GM19324 (cell line): ENCODE measurements around the gene TWIST2.

ENCODE experiments used
- ATAC-seq: cut with Tn5 transposase; IDR thresholded peaks from one replicate; pipeline ENCODE4 v1.9.1; 2021; ENCODE audit warnings: mild to moderate bottlenecking, moderate library complexity; ENCODE audit not compliant: unreplicated experiment, low FRiP score

The TWIST2 gene

GRCh38 chr2:238936162-238937052, 88.5 kb downstream of the TWIST2 start:
- no peak for ATAC-seq

GRCh38 chr2:238938003-238938400, 90.1 kb downstream of the TWIST2 start:
- no peak for ATAC-seq

- ATAC-seq = no peak
These were observed 90.6 kb downstream of the TWIST2 start for GRCh38 chr2:238938401-238939055.

GRCh38 chr2:238939074-238939473, 91.2 kb downstream of the TWIST2 start:
- ATAC-seq = no peak

- ATAC-seq = no peak
These were observed 91.9 kb downstream of the TWIST2 start for GRCh38 chr2:238939521-238940403.

- ATAC-seq = no peak
These were observed 92.9 kb downstream of the TWIST2 start for GRCh38 chr2:238940806-238941205.

- no peak for ATAC-seq
These were observed 93.4 kb downstream of the TWIST2 start for GRCh38 chr2:238941262-238941792.

GRCh38 chr2:238942080-238942725, 94.3 kb downstream of the TWIST2 start:
- no peak for ATAC-seq

GRCh38 chr2:238942726-238943300, 94.9 kb downstream of the TWIST2 start:
- ATAC-seq = no peak

GRCh38 chr2:238943338-238944067, 95.6 kb downstream of the TWIST2 start:
- no peak for ATAC-seq

GRCh38 chr2:238945433-238946150, 97.7 kb downstream of the TWIST2 start:
- no peak for ATAC-seq

GRCh38 chr2:238946318-238947242, 98.7 kb downstream of the TWIST2 start:
- ATAC-seq = no peak

GRCh38 chr2:238947243-238947760, 99.4 kb downstream of the TWIST2 start:
- ATAC-seq = no peak

GRCh38 chr2:238947920-238948710, 100.2 kb downstream of the TWIST2 start:
- ATAC-seq = no peak

GRCh38 chr2:238948765-238949641, 101.1 kb downstream of the TWIST2 start:
- no peak for ATAC-seq
